ENCODE data around the gene NACAD.

The NACAD gene

DNA sequence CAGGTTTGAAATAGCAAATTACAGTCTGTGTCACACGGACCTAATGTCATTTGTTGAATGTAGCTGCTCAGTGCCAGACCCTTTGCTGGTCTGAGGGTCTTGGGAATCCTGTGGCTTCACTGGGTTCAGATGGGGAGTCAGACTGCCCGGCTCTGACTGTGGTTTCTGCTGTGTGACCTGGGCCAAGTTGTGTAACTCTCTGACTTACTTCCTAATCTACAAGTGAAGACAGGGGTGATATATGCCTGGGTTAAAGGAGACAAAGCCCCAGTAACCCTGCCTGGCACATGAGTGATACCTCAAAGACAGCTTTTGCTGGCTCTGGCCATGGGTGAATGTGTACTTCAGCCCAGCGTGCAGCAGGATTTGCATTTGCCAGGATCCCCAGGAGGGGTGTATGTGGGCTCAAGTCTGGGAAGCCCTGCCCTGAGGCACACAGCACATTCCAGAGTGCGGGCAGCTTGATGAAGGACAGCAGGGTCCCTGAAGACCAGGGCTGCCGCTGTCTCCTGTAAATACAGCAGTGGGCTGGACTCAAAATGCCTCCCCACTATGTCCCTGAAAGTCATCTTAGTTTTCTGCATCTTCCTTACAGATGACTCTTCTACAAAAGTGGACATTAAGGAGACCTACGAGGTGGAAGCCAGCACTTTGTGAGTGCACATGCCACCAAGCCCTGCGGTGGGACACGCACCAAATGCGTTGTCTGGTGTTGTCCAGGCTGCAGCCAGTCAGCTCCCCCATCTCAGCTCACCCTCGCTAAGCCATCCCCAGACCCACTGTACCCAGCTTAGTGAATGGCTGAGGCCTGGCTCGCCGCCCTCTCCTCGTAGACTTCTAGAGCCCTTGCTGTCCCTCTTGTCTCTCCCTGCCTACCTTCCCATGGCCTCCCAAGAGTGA is 16.4 kb downstream of the NACAD start:
- no peak for DNase-seq

DNA sequence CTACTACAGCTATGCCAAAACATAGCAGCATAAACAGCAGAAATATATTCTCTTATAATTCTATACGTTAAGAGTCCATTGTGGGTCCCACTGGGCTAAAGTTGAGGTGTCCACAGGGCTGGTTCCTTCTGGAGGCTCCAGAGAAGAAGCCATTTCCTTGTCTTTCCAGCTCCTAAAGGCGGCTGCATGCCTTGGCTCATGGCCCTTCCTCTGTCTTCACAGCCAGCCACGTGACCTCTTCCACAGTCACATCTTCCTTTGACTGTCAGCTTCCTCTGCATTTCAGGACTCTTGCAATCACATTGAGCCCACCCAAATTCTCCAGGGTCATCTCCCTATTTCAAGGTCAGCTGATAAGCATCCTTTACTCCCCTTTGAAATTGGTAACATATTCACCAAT is 17.2 kb downstream of the NACAD start:
- DNase-seq = no peak

DNA sequence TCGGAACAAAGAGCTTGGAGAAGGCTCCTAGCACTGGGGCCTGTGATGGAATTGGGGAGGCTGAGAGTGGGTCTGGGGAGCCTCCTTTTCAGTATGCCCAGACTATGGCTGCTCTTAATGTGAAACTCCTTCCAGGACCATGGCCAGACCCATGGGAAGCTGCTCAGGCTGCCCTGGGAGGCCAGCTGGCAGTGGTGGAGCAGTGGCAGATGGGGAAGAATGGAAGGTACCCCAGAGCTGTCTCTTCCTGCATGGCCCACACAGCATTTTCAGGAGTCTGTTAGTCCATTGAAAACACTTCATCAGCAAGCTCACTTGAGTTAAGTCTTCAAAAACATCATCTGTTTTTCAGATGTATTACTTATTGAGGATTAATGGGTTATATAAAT is 18.5 kb downstream of the NACAD start:
- DNase-seq = no peak

DNA sequence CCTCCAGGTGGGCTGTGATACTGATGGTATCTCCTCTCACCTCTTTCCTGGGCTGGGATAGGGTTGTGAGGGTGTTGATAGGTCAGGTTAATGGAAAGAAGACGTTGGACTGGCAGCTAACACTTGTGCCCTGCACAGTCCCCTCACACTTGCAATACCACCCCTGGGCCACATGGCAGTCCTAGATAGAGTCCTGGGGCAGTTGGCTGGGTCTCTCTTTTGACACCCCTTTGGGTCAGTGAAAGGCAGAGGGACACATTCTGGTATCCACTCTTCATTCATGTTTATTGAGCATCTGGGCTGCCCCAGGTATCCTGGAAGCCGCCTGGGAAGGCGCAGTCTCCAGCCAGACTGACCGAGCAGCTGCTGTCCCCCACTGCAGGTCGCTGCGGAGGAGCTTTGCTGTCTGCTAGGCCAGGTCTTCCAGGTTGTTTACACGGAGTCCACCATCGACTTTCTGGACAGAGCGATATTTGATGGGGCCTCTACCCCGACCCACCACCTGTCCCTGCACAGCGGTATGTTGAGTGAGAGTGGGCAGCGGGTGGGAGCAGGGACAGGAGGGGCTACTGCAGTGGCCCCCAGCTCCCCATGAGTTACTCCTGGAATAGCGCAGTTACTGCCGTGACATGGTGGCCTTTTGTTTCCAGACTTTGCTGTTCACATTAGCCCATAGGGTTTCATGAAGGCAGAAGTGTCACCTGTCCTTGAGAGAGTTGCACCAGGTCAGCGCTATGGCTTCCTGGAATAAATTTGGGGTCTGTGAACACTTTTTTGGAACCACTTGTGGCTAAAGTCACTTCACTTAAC is 19.1 kb downstream of the NACAD start:
- DNase-seq = no peak

DNA sequence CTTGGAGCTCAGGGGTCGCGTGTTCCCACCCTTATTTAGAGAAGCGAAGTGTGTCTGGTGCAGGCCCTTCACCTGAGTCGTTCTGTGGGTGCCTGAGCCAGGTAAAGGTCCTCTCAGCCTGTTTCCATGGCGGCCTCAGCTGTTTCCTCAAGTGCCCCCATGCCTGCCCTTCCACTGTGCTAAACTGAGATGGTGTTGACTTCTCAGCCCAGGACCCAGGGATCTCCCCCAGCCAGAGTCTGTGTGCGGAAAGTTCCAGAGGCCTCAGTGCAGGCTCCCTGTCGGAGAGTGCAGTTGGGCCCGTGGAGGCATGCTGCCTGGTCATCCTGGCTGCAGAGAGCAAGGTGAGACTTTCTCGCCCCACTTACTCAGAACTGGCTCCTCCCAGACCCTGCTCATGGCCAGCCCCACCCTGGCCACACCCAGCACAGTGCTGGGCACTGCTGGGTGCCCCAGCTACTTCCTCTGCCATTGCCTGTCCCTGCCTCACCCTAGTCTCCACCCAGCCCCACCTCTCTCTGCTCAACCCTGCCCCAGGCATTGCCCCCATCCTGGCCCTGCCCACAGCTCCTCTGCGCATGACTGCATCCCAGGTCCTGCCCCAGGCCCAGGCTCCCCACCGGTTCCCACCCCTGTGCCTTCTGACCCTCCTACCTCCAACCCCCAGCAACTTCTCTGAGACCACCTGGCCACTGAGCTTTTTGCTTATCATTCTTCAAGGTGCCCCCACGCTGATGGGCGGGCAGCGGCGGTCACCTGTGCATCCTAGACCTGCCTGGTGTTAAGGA is 20.3 kb downstream of the NACAD start:
- DNase-seq = no peak

DNA sequence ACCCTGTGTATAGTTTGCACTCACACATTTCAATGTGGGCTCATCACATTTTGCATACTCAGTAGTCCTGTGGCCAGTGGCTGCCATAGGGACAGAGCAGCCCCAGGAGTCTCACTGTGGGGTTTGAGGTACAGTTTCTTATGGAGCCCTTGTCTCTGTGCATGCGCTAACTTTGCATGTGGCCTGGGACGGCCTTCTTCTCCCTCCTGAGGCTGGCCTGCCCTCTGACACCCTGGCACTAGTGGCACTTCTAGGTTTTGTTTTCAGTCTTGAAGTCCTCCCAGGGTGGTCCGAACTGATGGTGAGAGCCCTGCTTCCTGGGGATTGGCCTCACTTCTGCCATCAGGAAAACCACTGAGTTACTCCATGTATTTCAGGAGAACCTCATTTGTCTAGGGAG is 21.2 kb downstream of the NACAD start:
- DNase-seq = no peak

DNA sequence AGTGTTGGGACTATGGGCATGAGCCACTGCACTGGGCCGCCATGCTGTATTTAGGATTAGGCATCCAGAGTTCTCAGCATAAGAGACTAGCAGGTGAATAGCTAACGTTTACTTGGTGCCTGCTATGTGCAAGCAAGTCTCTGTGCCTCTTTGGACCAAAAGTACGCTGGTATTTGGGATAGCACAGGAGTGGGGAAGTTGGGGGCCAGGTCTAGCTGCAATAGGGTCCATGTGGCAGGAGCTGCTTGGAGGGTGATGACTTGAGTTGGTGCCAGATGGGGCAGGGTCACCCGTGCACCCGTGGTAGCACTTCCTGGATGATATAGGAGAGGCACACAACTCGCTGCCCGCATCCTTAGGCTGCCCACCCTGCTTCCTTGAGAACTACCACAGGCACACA is 22.4 kb downstream of the NACAD start:
- DNase-seq = no peak

DNA sequence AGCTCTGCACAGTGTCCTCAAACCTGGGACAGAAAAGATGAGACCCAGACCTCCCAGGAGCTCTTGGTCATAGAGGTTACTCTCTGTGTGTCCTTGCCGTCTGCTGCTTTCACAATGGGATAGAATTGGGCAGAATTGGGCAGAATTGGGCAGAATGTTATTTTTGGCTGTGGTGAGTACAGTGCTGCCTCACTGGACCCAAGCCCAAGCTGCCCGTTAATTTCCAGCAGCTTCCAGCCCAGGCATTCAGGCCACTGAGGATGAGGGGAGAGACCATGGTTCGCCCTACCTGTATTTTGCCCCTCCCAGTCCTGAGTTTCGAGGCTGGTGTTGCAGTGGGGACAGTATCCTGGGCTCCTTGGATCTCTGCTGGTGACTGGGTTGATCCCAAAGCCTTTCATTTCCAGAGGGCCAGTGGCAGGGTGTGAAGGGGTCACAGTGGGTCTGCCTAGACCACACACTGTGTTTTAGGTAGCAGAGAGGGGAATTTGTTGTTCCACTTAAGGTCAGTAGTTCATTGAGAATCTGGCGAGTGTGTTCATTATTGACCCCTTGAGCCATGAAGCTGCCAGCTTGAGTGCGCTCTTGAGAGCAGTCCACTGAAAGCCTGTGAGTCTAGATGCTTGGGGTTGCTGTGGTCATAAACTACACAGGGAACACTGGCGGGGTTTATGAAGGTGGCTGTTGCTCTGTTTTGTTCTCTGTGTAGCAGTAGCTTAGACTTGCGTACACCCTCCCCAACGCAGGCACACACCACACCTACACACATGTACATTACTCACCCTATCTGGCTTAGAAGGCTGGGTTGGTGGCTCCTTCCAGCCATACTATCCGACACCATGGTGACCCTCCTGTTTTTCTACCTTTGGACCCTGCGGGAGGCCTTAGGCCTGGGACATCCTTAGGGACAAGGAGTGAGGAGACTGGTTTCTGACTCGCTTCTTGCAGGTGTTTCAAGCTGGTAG is 23.5 kb downstream of the NACAD start:
- DNase-seq = no peak

DNA sequence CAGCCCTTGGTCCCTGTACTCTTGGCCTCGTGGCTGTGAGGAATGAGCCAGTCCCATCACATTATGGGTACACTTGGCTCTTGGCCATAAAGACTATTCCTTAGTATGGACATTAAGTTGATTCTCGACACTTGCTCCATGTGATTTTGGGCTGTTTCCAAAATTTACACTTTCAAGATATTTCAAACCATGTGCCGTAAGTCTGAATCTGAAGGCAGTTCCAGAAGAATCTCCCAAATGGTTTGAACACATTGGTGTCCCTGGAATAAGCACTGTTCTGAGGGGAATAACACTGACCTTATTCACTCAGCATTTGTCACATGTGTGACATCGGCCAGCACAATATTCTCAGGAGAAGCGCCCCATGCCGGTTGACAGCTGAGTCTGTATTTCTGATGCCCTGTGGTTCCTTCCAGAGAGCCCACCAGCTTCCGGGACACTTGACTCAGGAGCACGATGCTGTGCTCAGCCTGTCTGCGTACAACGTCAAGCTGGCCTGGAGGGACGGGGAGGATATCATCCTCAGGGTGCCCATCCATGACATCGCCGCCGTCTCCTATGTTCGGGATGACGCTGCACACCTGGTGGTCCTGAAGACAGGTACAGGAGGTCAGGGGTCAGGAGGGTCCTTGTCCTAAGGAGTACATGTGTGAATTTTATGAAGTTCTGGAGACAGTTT is 24.6 kb downstream of the NACAD start:
- DNase-seq = no peak

DNA sequence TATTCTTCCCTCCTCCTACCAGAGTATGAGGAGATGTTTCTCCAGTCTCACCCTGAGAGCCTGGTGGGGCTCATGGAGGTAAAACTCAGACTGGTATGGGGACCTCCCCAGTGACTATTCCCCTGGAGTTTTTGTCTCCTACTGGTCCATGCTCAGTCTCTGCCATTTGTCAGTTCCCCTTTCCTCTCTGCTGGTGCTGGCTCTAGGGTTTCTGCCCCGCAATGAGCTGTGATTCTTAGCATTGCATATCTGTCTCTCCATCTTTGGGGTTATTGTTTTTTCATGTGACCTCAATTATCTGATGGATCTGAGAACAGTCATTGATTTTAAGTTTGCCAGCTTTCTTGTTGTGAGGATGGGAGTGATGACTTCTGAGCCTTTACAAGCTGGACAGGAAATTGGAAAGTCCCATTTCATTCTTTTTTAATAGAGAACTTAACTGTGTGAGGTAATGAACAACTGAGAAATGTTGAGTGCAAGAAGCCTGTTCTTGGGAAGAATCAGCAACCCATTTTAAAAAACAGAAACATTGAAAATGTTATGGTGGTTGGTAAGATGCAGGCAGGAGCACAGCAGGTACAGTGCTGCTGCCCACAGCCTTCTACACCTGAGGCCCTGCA is 26.9 kb downstream of the NACAD start:
- no peak for DNase-seq

DNA sequence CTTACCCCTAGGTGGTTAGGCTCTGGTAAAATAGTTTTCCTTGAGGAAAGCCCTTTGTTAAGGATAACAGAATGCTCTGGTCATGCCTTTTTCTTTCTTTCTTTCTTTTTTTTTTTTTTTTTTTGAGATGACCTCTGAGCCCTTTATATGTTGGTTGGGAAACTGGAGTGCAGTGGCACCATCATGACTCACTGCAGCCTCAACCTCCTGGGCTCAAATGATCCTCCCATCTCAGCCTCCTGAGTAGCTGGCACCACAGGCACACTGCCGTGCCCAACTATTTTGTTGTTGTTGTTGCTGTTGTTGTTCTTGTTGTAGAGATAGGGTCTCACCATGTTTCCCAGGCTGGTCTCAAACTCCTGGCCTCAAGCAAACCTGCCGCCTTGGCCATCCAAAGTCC is 27.4 kb downstream of the NACAD start:
- DNase-seq = no peak

DNA sequence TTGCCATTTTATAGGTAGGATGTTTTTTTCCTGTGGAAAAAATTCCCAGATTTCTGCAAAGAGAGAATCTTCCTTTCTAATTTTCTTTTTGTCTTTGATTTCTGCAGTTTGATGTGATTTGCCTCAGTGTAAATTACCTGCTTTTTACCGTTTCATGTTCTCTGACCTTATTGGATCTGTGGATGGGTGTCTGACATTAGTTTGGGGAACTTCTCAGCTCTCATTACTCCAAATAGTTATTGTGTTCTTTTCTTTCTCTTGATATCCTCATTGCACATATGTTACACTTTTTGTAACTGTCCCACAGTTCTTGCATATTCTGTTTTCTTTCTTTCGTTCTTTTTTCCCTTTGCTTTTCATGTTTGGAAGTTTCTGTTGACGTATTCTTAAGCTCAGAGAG is 28.5 kb downstream of the NACAD start:
- DNase-seq = no peak

DNA sequence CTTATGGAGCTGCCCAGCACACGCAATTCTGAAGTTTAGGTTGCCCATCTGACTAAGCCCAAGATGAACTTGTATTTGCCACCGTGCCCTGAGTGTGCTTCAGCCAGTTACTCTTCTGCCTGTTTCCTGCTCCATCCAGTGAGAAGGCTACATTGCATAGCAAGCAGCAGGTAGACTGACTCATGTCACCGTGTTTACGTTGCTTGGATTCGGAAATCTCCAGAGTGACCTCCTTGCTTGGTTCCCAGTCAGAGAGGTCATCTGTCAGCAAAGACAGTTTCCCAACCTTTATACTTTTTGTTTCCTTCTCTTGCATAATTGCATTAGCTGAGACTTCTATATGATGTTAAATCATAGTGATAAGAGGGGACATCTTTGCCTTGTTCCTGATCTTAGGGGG is 30.9 kb downstream of the NACAD start:
- no peak for DNase-seq

DNA sequence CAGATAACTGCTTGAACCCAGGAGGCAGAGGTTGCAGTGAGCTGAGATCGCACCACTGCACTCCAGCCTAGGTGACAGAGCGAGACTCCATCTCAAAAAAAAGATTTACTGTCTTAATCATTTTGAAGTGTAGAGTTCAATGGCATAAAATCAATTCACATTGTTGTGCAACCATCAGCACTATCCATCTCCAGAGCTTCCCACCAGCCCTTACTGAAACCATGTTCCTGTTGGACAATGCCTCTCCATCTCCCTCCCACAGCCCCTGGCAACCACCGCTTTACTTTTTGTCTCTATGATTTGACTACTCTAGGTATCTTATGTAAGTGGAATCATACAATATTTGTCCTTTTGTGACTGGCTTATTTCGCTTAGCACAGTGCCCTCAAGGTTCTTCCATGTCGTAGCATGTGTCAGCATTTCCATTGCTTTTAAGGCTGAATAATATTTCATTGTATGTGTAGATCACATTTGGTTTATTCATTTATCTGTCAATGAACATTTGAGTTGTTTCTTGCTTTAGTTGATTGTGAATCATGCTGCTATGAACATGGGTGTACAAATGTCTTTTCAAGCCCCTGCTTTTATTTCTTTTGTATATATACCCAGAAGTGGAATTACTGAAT is 33.1 kb downstream of the NACAD start:
- no peak for DNase-seq

DNA sequence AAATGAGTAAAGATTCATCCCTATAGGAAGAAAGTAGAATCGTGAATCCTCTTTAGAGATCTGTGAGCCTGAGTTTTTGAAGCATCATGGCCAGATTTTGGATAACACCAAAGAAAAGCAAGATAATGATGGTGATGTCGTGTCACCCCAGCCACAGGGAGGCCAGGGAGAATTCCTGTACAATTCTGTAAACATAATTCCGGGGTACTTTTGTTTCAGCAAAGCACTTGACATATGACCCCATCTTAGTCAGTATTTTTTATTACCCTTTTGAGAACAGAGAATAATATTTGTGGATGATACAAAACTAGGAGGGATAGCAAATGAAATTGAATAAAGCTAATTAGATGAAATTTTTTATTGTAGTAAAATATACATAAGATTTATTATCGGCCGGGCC is 33.8 kb downstream of the NACAD start:
- no peak for DNase-seq

DNA sequence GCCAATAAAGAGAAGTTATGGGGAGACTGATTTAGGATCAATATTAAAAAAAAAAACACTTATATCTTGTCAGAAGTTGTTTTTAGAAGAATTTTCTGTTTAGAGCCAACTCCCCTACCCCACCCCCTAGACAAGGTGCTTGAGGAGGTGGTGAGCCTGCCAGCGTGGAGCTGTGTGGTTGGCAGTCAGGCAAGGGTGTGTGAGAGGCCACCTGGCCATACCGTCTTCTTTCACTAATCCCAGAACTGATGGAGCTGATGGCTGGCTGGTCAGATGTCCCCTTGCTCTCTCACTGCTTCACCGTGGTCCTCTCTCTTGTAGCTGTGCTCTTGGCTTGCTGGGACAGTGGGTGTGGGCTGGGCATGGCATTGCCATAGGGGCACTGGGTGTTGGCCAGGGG is 34.3 kb downstream of the NACAD start:
- DNase-seq = no peak

DNA sequence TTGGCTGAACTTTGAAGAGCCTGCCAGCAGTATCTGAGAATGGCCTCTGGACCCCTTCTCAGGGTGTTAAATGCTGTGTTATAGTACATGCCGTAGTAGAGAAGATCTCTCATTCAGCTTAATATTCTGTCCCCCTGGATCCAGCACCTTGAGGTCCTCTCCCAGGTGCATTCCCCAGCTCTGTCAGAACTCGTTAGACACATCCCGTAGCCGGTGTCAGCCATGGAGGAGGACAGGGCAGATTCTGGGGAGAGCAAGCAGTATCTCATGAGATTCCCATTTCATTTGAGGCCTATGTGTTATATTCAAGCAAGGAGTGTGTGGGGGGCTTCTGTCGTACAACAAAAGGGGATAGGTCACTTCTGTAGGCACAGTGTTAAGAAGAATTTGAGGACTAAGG is 34.8 kb downstream of the NACAD start:
- DNase-seq = no peak

DNA sequence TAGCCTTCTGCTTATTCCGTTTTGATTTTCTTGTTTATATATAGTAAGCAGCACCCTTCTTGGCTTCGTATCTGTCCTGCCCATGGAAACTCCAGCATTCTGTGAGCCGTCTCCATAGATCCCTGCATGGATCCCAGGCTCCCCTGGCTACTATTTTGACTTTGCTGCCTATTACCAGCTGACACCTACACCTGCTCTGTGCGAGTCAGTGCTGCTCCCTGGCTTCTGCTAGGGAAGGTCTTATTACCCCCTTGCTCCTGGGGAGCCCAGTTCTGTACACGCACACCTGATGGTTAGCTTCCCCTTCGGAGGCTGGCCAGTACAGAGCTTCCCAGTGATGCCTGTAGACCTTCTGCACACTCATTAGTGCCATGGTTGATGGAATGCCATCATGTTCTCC is 35.4 kb downstream of the NACAD start:
- DNase-seq = no peak

DNA sequence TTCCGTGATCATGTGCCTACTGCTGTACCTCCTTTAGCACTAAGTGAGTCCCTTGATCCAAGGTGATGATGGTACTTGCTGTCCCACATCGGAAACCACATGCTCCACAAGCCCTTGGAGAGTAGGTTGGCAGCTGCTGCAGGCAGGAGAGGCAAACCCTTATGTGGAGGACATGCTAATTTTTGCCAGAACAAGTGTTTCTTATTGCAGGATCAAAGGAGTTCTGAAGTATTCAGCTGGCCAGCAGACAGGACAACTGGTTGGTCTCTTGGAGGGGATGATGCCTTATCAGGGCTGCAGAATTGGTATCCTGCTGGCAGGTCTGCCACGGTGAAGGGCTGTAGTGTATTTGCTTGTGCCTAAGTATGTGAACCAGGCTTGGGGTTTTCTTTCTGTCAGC is 36.8 kb downstream of the NACAD start:
- no peak for DNase-seq

DNA sequence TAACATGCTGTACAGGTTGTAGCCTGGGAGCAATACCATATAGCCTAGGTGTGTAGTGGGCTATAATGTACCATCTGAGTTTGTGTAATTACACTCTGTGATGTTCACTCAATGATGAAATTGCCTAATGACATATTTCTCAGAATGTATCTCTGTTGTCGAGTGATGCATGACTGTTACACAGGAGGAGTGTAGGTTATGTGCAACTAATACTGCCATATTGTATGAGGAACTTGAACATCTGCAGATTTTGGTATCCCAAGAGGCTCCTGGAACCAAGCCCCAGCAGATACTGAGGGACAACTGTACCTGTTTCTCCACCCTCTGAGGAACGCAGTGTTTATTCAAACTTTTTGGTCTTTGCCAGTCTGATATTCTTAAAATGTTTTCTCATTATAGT is 38.6 kb downstream of the NACAD start:
- no peak for DNase-seq

DNA sequence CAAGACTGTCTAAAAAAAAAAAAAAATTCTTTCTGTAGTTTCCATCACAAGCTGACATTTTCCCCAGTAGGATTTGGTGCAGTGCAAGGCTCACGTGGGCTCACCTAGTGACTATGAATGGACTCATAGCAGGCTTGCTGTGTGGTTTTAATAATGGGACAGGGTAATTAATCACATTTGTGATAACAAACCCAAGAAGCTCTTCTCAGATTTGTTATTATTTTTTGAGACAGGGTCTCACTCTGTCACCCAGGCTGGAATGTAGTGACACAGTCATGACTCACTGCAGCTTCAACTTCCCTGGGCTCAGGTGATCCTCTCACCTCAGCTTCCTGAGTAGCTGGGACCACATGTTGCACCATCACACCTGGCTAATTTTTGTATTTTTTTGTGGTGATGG is 40.0 kb downstream of the NACAD start:
- no peak for DNase-seq

All from SHP77 treated with DMSO at 0.1 percent for 48 hours (cell line).